GM12892 (cell line): ENCODE data around the gene NCOA4.

Experiments used
- POLR2A ChIP-seq: IDR thresholded peaks from 2 replicates; pipeline ENCODE4 v1.6.1; 2011; ENCODE audit warnings: low read depth, low read length, control low read depth
- POLR2AphosphoS5 ChIP-seq: IDR thresholded peaks from 2 replicates; pipeline ENCODE4 v1.6.1; 2011; ENCODE audit warnings: low read depth, low read length, control low read depth
- TAF1 ChIP-seq: IDR thresholded peaks from 2 replicates; pipeline ENCODE4 v1.6.1; 2011; ENCODE audit warnings: low read depth, mild to moderate bottlenecking, control low read depth, low read length, borderline replicate concordance

- TF ChIP-seq POLR2A: no peak
- TF ChIP-seq POLR2AphosphoS5: no peak
- no peak for TF ChIP-seq TAF1
Measured at GRCh38 chr10:46017733-46018132, 12.7 kb downstream of the NCOA4 start.
